Colonic mucosa (tissue), 4 donors: ENCODE results near the gene SP9. TPM values are rescaled to one million over a fixed set of nuclear protein-coding genes. Genes with fewer than 3 reads are reported as not detected.

ENCODE experiments used
- DNase-seq: peaks from one replicate; pipeline ENCODE4 v3.0.0-alpha.2; 2020
- H3K27ac ChIP-seq: fragments of 200-600 bp; one replicate; pipeline ENCODE4 v1.8.0; 2021
- H3K27me3 ChIP-seq: fragments of 200-600 bp; one replicate; pipeline ENCODE4 v1.8.0; 2021
- H3K36me3 ChIP-seq: fragments of 200-600 bp; one replicate; pipeline ENCODE4 v1.8.0; 2021
- H3K4me1 ChIP-seq: fragments of 200-600 bp; one replicate; pipeline ENCODE4 v1.8.0; 2021; ENCODE audit warnings: mild to moderate bottlenecking
- H3K4me3 ChIP-seq: fragments of 200-600 bp; one replicate; pipeline ENCODE4 v1.8.0; 2021
- H3K9ac ChIP-seq, 2 donors: one replicate each; pipeline ENCODE4 v1.7.0; 2013; ENCODE audit warnings: control low read depth in 2 of 2, low read depth in 2 of 2, low read length in 2 of 2
- H3K9me3 ChIP-seq: fragments of 200-600 bp; one replicate; pipeline ENCODE4 v1.8.0; 2021
- CTCF ChIP-seq: fragments of 200-600 bp; IDR thresholded peaks from one replicate; pipeline ENCODE4 v1.8.0; 2022; ENCODE audit warnings: antibody characterized with exemption, mild to moderate bottlenecking
- intact Hi-C: fragments of 100-400 bp; cut with DNase I; formaldehyde crosslinking; loops from one replicate; pipeline ENCODE4 v1.14.1; 2022
- total RNA-seq, 2 donors: library from RNA; stranded (reverse); fragmentation: NEBNext Ultra II Directional in 1 of 2; extraction: Animal tissue kit (Norgen Biotek cat#: 25700) in 1 of 2; gene quantifications; one replicate each; pipeline ENCODE4 v1.2.1, GENCODE V29; 2021
- donor health status: healthy.
- donor health status: DM: no; HTN: no; CAD: no.
- donor health status: DM: no; HTN: no; CAD: no.

SP9 gene
- total RNA-seq, 2 donors from 2014 or later: not detected

- no peak overlapping the region for H3K4me3 ChIP-seq
- no peak overlapping the region for H3K27ac ChIP-seq
- peaks cover 27% of the 10 kb centered on the region for H3K4me1 ChIP-seq
- no peak overlapping the region for H3K9ac ChIP-seq
- intact Hi-C loops: loop anchor here (2.0 to 10.0 kb wide), 3 partner anchors 186 to 942 kb away; no protein-coding TSS in a partner anchor
- peaks cover 74% of the 10 kb centered on the region for H3K27me3 ChIP-seq
- TF ChIP-seq CTCF: no peak
- no peak for DNase-seq
- no peaks in the 10 kb centered on the region for H3K36me3 ChIP-seq
- H3K9me3 ChIP-seq: no peaks in the 10 kb centered on the region
Measured at GRCh38 chr2:174342686-174343342, 8.1 kb downstream of the SP9 start.

GRCh38 chr2:174343343-174343622 lies 8.5 kb downstream of the SP9 start:
- intact Hi-C loops: loop anchor here (2.0 to 10.0 kb wide), 3 partner anchors 186 to 942 kb away; no protein-coding TSS in a partner anchor
- H3K4me1 ChIP-seq: peaks cover 27% of the 10 kb centered on the region

GRCh38 chr2:174343623-174344455 lies 9.1 kb downstream of the SP9 start:
- peaks cover 27% of the 10 kb centered on the region for H3K4me1 ChIP-seq
- no peak for DNase-seq
- no peaks in the 10 kb centered on the region for H3K9me3 ChIP-seq
- no peak for TF ChIP-seq CTCF
- H3K36me3 ChIP-seq: no peaks in the 10 kb centered on the region
- no peak overlapping the region for H3K4me3 ChIP-seq
- no peak overlapping the region for H3K27ac ChIP-seq
- intact Hi-C loops: loop anchor here (2.0 to 10.0 kb wide), 3 partner anchors 187 to 943 kb away; no protein-coding TSS in a partner anchor
- peaks cover 64% of the 10 kb centered on the region for H3K27me3 ChIP-seq
- H3K9ac ChIP-seq: no peak overlapping the region

More at GRCh38 chr2:174343343-174343622, 8.5 kb downstream of the SP9 start:
- H3K27me3 ChIP-seq: peaks cover 69% of the 10 kb centered on the region
- H3K9me3 ChIP-seq: no peaks in the 10 kb centered on the region
- no peak for DNase-seq
- H3K36me3 ChIP-seq: no peaks in the 10 kb centered on the region
- TF ChIP-seq CTCF: no peak
- no peak overlapping the region for H3K27ac ChIP-seq
- H3K4me3 ChIP-seq: no peak overlapping the region
- no peak overlapping the region for H3K9ac ChIP-seq

GRCh38 chr2:174344716-174345461 lies 10.1 kb downstream of the SP9 start:
- H3K27me3 ChIP-seq: peaks cover 54% of the 10 kb centered on the region
- no peak for DNase-seq
- no peak for TF ChIP-seq CTCF
- no peaks in the 10 kb centered on the region for H3K9me3 ChIP-seq
- peaks cover 27% of the 10 kb centered on the region for H3K4me1 ChIP-seq
- intact Hi-C loops: loop anchor here (5.0 to 10.0 kb wide), 2 partner anchors 188 to 460 kb away; no protein-coding TSS in a partner anchor
- no peak overlapping the region for H3K4me3 ChIP-seq
- no peaks in the 10 kb centered on the region for H3K36me3 ChIP-seq
- no peak overlapping the region for H3K9ac ChIP-seq
- H3K27ac ChIP-seq: no peak overlapping the region

- H3K9ac ChIP-seq: no peak overlapping the region
- TF ChIP-seq CTCF: no peak
- no peaks in the 10 kb centered on the region for H3K9me3 ChIP-seq
- H3K27ac ChIP-seq: no peak overlapping the region
- intact Hi-C loops: no loop called here
- no peaks in the 10 kb centered on the region for H3K4me1 ChIP-seq
- no peaks in the 10 kb centered on the region for H3K36me3 ChIP-seq
- no peak overlapping the region for H3K4me3 ChIP-seq
- no peak for DNase-seq
- peaks cover 5% of the 10 kb centered on the region for H3K27me3 ChIP-seq
Measured at GRCh38 chr2:174350018-174350417, 15.3 kb downstream of the SP9 start.
